HG02938 (cell line): ENCODE results near the gene NPTX1.
"Not testable (repeated sequence)": the region's sequence is repeated elsewhere in the genome, so short reads cannot be mapped to it uniquely, and the experiment has no call there.

Source experiments
- ATAC-seq: cut with Tn5 transposase; IDR thresholded peaks from one replicate; pipeline ENCODE4 v1.9.1; 2021; ENCODE audit warnings: mild to moderate bottlenecking, moderate library complexity; ENCODE audit not compliant: unreplicated experiment

Gene NPTX1, protein sequence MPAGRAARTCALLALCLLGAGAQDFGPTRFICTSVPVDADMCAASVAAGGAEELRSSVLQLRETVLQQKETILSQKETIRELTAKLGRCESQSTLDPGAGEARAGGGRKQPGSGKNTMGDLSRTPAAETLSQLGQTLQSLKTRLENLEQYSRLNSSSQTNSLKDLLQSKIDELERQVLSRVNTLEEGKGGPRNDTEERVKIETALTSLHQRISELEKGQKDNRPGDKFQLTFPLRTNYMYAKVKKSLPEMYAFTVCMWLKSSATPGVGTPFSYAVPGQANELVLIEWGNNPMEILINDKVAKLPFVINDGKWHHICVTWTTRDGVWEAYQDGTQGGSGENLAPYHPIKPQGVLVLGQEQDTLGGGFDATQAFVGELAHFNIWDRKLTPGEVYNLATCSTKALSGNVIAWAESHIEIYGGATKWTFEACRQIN

GRCh38 chr17:80475910-80476876 lies at the start of gene NPTX1:
Gene NPTX1 (minus strand): TSS chr17:80476607. CDS start chr17:80476446, 161 bp downstream.
- ATAC-seq: no peak

DNA sequence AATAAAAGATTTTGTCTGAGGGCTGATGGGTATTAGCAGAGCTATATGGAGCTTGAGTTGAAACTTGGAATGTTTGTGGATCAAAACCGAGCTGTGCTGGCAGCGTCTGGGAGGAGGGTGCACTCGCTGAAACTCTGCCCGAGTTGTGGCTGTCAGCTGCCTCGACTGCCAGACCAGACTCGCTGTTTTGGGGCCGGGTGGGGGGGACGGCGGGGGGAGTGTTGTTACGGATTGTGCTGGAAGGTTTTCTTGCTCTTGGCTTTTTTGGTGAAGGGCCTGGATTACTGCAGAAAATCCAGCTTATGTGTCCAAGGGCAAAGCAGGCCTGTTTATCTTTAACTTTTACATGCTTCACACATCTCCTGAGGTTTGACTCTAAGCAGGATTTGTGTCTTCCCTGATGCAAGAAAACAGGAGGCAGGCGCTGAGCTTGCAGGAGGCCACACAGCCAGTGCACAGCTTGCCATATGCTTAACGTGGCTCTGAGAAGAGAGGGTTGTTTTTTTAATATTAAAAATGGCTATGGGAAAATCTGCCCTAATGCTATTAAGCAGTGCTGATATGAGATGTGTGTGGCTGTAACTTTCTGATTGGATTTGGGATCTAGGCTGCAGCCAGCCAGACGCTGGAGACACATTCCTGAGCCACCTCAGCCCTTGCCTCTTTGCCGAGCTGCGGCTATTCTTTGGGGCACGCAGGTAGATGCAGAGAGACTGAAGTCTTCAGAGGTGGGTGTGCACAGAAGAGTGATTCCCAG lies 47.7 kb upstream of the NPTX1 start:
- ATAC-seq: no peak

- ATAC-seq: no peak
These were observed 46.8 kb upstream of the NPTX1 start for GRCh38 chr17:80523054-80523744.

DNA sequence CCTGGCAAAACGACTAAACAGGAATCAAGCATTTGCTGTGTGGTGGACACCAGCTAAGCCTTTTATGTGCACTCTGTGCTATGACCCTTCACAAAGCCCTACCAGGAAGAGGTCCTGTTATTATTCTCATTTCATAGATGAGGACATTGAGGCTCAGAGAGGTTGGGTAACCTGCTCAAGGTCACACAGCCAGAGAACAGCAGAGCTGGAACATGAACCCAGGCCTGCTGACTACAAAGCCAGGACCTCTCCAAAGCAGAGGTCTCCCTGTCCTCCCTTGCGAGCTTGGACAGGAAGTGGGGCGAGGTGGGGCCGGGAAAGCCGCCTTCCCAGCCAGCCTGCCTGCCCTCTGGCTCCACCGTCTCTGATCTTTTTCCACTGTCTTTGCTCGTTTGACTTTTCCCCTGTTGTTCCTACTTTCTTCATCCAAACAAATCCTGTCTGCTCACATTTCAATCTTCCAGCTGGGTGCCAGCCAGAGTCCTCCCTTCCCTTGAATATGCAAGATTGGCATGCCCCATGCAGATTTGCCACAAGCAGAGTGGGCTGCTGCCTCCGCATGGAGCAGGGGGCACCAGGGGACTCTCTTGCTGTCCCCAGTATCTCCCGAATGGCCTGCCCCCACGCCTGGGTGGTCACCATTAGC lies 44.5 kb upstream of the NPTX1 start:
- no peak for ATAC-seq

DNA sequence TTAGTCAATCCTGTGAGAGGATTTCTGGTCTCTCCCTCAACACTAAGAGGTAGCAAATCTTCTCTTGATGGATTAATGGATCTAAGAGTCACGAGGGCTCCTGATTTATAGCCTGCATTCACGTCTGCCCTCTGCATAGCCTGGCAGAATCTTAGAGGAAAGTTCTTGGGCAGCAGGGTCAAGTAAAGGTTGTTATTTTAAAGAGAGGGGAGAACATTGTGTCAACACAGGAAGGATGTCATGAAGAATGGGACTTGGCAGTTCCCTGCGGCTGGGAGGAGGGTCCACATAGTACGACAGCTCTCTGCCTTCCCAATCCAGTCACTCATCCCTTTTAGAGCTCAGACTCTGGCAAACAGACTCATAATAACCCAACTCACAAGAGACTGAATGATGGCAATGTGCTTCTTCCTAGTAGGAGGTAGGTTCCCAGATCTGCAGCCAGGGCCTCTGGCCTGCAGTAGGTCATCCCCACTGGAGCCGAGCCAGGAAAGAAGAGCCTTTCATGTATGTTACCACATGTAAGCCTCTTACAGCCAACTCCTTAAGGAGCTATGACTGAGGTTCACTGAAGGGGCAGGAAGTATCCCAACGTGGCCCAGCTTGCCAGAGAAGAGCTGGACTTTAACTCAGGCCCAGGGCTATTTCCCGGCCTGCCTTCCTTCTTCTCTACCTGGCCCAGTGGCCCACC lies 42.8 kb upstream of the NPTX1 start:
- ATAC-seq: no peak

DNA sequence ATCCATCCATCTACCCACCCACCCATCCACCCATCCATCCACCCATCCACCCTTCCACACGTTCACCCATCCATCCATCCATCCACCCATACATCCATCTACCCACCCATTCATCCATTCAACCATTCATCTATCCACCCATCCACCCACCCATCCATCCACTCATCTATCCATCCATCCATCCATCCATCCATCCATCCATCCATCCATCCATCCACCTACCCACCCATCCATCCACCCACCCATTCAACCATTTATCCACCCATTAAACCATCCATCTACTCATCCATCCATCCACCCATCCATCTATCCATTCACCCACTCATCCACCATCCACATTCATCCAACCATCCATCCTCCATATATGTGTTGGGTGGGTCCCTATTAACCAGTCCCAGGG lies 42.0 kb upstream of the NPTX1 start:
- ATAC-seq: no peak

- ATAC-seq: no peak
These were observed 41.2 kb upstream of the NPTX1 start for GRCh38 chr17:80517641-80518040.

DNA sequence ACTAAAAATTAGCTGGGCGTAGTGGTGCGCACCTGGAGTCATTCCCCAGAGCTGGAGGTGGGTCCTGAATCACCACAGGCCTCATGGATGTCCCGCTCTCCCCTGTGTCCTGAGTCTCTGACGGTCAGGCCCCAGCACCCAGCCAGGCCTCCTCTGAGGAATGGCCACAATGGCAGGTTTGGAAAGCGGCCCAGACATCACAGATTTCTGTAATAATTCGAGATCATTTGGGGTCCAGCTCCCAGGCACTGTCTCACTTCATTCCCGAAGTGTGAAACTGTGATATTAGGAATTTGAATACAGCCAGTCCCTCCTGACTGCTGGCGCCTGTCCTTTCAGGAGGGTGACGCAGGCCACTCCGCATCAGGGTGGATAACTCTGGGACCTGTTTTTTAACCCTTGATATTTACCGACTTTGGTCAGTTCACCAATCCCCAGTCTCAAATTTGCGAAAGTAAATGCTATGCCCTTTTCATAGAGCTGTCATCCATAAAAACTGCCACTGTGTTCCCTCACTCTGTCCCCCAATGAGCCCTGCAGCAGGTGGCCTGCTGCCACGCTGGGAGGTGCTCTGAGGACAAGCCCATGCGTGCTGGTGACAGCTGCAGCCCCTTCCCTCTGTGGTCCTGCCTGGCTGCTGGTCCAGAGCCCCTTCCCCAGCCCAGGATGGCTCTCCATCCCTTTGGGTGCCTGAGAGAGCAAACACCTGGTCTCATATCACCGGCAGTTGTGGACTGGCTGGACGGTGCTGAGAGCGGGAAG lies 39.9 kb upstream of the NPTX1 start:
- no peak for ATAC-seq

DNA sequence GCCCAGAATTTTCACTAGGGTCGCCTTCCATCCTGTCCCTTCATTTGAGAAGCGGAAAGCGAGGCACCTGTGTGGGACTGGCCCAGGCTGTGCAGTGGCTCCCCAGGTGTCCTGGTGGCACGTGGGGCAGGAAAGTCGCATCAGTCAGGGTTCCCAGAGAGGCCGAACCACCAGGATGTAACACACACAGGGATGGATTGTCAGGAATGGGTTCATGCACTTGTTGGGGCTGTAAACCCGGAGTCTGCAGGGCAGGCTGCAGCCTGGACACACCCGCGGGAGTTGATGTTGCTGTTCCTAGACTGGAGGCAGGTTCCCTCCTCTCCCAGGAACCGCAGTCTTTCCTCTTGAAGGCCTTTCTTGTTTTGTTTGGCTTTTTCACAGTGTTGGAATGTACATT lies 37.5 kb upstream of the NPTX1 start:
- no peak for ATAC-seq

- no peak for ATAC-seq
These were observed 36.8 kb upstream of the NPTX1 start for GRCh38 chr17:80513201-80513600.

- no peak for ATAC-seq
These were observed 35.8 kb upstream of the NPTX1 start for GRCh38 chr17:80512233-80512632.

DNA sequence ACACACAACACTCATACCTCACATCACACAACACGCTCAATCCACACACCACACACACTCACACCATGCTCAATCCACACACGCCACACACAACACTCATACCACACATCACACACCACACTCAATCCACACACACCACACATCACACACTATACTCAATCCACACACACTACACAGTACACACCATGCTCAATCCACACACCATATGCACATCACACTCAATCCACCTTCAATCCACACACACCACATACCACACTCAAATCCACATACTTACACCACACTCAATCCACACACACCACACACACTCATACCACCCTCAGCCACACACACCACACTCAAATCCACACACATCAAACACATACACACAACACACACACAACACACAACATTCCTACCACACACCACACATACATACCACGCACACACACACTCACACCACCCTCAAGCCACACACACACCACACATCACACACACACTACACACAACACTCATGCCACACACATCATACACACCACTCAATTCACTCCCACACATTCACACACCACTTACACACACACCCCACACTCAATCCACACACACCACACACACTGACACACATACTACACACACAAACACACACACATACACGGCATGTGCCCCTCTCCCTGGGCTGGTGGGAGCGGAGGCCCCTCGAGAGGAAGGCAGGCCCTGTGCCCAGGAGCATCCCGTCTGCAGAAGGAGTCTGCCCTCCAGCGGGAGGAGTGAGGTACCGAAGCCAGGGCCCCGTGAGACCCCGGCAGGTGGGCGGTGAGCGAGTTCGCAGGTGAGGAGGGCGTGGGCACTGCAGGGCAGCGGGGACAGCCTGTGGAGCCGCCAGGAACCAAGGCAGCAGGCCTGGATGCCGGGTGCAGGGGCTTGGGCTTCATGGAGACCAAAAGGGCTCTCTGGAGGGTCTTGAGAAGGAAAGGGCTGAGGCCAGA lies 35.1 kb upstream of the NPTX1 start:
- ATAC-seq: no peak

- ATAC-seq: no peak
These were observed 34.4 kb upstream of the NPTX1 start for GRCh38 chr17:80510772-80511171.

DNA sequence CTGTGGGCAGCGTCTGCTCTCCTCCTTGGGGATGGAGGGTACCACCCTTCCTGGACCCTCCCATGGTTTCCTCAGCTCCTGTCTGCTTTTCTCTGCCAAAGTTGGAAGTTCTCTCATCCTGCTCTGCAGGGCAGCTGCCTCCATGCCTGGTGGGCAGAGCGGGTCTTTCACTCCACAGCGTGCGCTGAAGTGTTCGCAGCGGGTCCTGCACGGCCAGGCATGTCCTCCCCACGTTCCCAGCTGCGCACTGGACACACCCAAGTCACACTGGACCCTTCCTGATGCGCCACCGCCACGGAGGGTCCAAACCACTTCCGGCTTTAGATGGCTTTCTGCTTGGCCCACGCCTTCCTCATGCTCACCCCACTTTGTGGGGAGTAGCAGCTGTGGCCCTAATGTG lies 33.7 kb upstream of the NPTX1 start:
- no peak for ATAC-seq

DNA sequence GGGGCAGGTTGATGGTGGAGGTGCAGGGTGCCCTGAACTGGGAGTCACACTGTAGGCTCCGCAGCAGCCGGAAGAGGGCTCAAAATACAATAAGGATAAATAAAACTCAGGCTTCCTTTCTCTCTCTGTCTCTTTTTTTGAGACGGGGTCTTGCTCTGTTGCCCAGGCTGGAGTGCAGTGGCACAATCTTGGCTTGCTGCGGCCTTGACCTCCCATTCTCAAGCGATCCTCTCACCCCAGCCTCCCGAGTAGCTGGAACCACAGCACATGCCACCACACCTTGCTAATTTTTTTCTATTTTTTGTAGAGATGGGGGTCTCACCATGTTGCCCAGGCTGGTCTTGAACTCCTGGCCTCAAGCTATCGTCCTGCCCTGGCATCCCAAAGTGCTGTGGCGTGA lies 32.9 kb upstream of the NPTX1 start:
- no peak for ATAC-seq

- no peak for ATAC-seq
These were observed 31.6 kb upstream of the NPTX1 start for GRCh38 chr17:80507965-80508364.

DNA sequence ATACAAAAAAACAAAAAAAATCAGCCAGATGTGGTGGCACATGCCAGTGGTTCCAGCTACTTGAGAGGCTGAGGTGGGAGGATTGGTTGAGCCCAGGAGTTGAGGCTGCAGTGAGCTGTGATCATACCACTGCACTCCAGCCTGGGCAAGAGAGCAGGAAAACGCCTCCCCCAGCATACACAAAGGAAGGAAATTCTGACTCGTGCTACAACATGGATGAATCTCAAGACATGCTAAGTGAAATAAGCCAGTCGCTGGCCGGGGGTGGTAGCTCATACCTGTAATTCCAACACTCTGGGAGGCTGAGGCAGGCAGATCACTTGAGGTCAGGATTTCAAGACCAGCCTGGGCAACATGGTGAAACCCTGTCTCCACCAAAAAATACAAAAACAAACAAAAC lies 30.8 kb upstream of the NPTX1 start:
- not testable (repeated sequence) for ATAC-seq
